HG03280 (cell line): ENCODE data around the gene SCYGR6.

Experiments
- ATAC-seq: cut with Tn5 transposase; IDR thresholded peaks from one replicate; pipeline ENCODE4 v1.9.1; 2021; ENCODE audit warnings: mild to moderate bottlenecking, moderate library complexity; ENCODE audit not compliant: unreplicated experiment

SCYGR6 gene

GRCh38 chr2:227716501-227716900 is 8.1 kb downstream of the SCYGR6 start:
- no peak for ATAC-seq

- no peak for ATAC-seq
Measured at GRCh38 chr2:227713291-227713690, 11.3 kb downstream of the SCYGR6 start.

GRCh38 chr2:227710986-227711385 is 13.6 kb downstream of the SCYGR6 start:
- no peak for ATAC-seq

- ATAC-seq, result no peak
Measured at GRCh38 chr2:227707390-227707789, 17.2 kb downstream of the SCYGR6 start.

- no peak for ATAC-seq
Measured at GRCh38 chr2:227706859-227707258, 17.7 kb downstream of the SCYGR6 start.

GRCh38 chr2:227703961-227704360 is 20.6 kb downstream of the SCYGR6 start:
- no peak for ATAC-seq

- ATAC-seq, result no peak
Measured at GRCh38 chr2:227703280-227703732, 21.3 kb downstream of the SCYGR6 start.

- ATAC-seq, result no peak
Measured at GRCh38 chr2:227701556-227701955, 23.0 kb downstream of the SCYGR6 start.

- ATAC-seq, result no peak
Measured at GRCh38 chr2:227696990-227697679, 27.4 kb downstream of the SCYGR6 start.

GRCh38 chr2:227687189-227687588 is 37.4 kb downstream of the SCYGR6 start:
- ATAC-seq, result no peak

GRCh38 chr2:227684258-227684657 is 40.3 kb downstream of the SCYGR6 start:
- no peak for ATAC-seq

- ATAC-seq, result no peak
Measured at GRCh38 chr2:227677928-227678327, 46.6 kb downstream of the SCYGR6 start.

GRCh38 chr2:227674485-227674884 is 50.1 kb downstream of the SCYGR6 start:
- ATAC-seq, result no peak
